ENCODE data around the gene CLEC4M.
"Not testable (repeated sequence)": the region's sequence is repeated elsewhere in the genome, so short reads cannot be mapped to it uniquely, and the experiment has no call there.

The CLEC4M gene

DNA sequence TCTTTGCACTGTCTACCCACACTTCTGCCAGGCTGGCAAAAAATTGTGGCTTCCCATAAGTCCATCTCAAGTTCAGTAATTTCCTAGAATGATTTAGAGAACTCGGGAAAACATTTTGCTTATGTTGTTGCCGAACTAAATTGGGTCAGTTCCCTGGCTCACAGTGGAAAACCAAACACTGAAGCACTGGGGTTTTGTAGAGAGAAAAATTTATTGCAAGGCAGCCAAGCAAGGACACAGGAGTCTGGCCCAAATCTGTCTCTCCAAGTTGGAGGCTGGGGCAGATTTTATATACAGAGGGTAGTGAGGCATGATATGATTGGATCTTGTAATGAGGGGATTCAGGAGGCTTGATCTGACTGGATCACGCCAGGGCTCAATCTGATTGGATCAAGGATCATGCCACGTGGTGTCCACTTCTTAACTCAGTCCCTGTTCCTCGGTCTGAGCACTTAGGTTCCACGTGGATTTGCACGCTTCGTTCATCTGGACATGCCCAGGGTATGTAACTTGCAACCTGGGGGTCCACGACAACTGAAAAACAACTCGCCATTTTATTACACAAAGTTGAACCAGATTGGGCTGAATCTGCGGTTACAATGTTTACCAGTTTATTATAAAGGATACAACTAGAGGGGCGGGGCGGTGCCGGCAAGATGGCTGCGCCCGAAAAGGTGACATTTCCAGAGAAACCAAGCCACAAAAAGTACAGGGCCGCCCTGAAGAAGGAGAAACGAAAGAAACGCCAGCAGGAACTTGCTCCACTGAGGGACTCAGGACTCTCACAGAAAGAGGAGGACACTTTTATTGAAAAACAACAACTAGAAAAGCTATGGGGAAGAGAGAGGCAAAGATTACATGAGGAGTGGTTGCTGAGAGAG is 23.0 kb upstream of the CLEC4M start:
- DNase-seq (ENCODE audit: low read depth in 2 of 2, low spot score in 1 of 2) = no peak

DNA sequence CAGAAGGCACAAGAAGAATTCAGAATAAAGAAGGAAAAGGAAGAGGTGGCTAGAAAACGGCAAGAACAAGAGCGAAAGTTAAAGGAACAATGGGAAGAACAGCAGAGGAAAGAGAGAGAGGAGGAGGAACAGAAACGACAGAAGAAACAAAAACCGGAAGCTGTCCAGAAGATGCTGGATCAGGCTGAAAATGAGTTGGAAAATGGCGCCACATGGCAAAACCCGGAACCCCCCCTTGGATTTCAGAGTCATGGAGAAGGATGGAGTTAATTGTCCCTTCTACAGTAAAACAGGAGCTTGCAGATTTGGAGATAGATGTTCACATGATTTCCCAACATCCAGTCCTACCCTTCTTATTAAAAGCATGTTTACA is 22.4 kb upstream of the CLEC4M start:
- DNase-seq (ENCODE audit: low read depth in 2 of 2, low spot score in 1 of 2) = no peak

DNA sequence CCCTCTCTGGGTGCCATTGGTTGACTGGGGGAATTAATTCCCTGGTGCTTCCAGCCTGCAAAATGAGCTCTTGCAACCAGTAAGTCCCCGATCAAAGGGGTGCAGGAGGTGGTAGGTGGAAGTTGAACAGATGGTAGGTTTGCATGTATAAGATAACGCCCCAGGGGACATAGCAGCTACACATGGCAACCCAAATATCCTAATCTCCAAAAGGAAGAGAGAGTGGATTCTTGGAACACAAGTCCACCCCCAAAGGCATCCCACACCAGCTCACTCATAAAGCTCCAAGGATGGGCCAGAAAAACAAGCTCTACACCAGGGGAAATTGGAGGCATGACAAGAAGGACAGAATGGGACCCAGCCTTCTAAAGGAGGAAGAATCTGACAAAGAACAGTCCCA is 20.5 kb upstream of the CLEC4M start:
- no peak for DNase-seq (ENCODE audit: low read depth in 2 of 2, low spot score in 1 of 2)

DNA sequence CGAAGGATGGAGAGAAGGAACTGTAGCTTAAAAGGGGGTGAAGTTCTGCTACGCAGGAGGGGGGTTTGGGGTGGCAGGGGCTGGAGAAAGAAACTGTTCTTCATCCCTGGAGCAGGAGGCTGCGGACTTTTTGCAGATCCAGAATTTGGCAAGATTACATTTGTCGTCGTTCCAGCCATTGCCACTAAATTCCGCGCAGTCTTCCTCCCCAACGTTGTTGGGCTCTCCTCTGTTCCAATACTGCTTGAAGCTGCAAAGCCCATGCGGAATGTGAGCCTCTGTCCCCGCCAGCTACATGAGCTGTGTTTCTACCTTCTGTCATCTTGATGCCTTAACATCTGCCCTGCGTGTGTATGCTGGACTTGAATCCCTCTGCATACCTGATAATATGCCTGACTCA is 20.1 kb upstream of the CLEC4M start:
- no peak for DNase-seq (ENCODE audit: low read depth in 2 of 2, low spot score in 1 of 2)

DNA sequence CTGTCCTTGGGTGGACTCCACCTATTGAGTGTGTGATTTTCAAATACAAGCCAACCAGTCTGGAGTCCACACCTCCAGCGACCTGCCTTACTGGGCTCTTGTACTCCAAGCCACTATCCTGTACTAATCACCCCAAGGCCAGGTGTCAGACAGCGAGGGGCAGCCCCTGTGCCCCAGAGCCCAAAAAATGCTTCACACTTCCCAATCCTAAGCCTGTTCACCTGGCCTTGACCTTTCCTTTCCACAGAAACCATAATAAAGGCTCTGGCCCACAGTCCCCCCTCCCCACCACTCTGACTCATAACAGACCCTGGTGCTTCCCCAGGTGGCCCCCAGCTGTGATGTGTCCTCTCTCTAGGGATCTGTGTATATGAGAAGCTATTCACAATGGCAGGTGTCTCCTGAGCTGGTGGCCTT is 19.6 kb upstream of the CLEC4M start:
- DNase-seq (ENCODE audit: low read depth in 2 of 2, low spot score in 1 of 2) = no peak

DNA sequence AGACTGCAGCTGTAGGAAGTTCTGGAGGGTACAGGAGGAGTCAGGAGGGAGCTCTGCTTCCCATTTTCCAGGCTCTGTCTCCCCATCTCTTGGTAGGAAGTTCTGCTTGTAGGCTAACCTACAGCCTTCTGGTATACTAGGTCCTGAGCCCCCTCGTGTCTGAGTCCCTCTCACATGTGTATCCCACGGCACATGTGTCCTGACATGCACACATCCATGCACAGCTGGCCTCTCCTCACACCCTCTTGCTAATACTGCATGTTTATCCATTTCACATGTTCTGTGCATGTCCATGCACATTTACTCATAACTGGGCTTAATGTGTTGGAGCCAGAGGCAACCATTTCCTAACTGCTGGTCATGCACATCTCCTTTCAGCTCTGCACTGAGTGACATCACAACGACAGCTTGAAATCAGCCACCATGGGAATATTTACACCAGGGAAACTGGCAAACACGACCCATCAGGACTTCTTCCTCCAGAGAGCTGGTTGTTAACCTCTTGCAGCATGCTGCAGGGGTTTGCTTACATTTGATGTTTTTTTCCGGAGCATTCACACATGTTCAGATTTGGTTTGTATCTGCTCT is 18.8 kb upstream of the CLEC4M start:
- no peak for DNase-seq (ENCODE audit: low read depth in 2 of 2, low spot score in 1 of 2)

DNA sequence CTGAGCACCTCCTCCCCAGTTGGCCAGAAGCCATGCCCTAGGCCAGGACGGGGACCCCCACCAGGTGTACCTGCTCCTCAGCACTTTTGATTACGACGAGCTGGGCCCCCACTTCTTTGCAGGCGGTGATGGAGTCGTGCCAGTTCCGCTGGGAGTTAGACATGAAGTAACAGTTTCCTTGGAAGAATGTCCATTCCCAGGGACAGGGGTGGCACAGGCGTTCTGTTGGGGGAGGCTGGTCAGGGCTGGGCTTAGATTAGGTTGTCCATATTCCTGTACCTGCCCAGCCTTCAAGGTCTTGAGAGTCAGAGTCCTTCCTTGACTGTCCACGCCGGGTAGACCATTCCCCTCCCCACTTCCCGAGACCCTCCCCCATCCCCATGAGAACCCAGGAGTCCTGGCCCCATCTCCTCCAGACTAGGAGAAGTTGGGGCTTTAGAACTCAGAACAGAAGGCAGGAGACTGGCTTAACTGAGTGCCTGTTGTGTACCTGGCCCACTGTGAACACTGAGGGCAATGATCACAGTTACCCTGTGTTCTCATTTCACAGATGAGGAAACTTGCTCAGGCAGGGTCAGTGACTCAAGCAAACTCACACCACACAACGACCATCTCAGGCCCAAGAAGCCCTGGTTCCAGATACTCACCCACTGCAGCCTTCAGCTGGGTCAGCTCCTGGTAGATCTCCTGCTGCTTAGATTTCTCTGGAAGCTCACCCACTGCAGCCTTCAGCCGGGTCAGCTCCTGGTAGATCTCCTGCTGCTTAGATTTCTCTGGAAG is 18.0 kb upstream of the CLEC4M start:
- no peak for DNase-seq (ENCODE audit: low read depth in 2 of 2, low spot score in 1 of 2)

DNA sequence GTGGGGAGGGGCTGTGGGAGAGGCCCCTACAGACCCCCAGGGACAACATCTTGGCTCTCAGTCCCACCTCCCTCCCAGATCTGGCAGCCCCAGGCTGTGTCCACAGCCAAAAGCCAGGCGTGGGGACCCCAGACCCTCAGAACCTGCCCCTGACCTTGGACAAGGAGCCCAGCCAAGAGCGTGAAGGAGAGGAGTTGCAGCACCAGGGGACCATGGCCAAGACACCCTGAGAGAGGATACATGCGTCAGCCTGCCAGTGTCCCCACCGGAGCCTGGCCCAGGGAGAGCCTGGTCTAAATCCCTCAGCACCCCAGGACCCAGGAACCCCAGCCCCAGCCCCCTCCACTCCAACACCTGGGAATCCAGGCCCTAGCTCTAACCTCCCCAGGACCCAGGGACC is 16.7 kb upstream of the CLEC4M start:
- not testable (repeated sequence) for DNase-seq (ENCODE audit: low read depth in 2 of 2, low spot score in 1 of 2)

DNA sequence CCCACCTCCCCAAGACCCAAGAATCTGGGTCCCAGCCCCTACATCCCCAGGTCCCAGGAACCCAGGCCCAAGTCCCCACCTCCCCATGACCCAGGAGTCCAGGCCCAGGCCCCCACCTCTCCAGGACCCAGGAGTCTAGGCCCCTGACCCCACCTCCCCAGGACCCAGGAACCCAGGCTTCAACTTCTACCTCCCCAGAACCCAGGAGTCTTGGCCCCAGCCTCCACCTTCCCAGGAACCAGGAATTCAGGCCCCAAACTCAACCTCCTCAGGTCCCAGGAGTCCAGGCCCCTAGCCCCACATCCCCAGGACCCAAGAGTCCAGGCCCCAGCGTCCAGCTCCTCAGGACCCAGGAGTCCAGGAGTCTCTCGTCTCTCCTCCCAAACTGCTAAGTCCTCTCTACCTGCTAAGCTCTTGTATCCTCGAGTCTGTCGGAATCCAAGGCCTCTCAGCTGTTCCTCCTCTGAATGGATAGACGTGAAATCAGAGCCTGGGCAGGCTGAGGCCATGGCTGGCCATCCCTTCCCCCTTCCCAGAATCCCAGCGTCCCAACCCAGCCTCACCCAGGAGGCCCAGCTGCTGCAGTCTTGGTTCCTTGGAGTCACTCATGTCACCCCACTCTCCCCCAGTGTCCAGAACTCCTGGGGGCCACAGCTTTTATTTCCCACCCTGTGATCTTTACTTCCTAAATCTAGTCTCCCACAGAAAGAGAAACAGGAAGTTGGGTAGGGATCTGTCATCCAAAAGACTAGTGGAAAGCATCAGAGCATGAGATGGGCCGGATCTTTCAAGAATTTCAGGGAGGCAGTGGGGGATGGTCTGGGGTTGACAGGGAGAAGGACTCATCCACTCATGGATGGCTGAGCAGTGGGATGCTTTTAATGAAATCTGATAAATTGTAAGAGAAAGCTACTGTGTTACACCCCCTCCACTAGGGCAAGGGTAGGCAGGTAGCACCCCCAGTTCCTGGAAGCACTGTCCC is 15.8 kb upstream of the CLEC4M start, which contains the start of gene CD209:
CD209 (minus strand) TSS at position 632 of the 982 bp plus-strand sequence; CDS start at position 609, 23 bp downstream.
- no peak for DNase-seq (ENCODE audit: low read depth in 2 of 2, low spot score in 1 of 2)

DNA sequence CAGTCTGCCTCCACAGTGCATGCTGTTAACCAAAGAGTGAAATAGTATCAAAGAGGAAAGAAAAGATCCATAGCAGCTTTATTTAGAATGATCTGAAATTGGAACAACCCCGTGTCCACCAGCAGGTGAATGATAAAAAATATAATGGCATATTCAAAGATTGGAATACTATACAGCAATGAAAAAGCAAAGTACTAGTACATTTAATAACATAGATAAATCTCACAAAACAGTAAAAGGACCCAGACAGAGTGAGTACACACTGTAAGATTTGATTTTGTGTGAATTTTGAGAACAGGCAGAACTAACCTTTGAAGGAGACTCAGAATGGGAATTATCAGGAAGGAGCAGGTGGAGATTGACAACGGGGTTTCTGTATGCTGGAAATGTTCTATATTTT is 14.9 kb upstream of the CLEC4M start:
- DNase-seq (ENCODE audit: low read depth in 2 of 2, low spot score in 1 of 2) = no peak

DNA sequence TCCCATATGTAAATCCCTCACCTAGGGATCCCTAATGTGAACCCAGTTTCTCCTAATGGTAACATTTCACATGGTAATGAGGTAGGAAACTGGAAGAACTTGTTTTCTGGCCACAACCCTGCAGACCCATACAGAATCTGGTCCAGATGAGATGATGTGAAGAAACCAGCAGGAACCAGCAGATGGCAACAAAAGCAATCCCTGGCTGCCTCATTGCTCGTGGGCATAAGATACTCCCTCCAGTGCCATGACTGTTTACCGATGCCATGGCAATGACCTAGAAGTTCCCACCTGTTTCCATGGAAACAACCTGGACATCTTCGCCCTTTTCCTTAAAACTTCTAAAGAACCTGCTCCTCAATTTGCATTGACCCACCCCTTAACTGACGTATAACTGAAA is 14.3 kb upstream of the CLEC4M start:
- no peak for DNase-seq (ENCODE audit: low read depth in 2 of 2, low spot score in 1 of 2)

DNA sequence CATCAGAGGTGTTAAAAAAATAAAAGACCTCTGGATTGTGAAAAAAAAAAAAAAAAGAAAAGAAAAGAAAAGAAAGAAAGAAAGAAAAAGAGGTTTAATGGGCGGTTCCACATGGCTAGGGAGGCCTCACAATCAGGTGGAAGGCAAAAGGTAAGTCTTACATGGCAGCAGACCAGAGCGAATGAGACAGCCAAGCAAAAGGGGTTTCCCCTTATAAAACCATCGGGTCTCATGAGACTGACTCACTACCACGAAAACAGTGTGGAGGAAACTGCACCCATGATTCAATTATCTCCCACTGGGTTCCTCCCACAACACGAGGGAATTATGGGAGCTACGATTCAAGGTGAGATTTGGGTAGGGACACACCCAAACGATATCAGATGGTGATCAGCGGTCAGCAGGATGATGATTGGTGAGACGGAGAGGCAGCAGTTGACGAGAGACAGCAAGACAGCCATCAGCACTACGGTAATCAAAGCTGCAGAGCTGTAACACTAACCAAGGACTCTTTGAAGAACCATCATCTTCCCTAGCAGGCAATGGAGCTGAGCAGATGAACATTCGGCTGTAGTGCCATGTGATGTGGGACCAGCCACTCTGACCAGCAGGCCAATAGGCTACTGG is 11.8 kb upstream of the CLEC4M start:
- DNase-seq (ENCODE audit: low read depth in 2 of 2, low spot score in 1 of 2) = peak in 1 of 2 donors; percentile 7

DNA sequence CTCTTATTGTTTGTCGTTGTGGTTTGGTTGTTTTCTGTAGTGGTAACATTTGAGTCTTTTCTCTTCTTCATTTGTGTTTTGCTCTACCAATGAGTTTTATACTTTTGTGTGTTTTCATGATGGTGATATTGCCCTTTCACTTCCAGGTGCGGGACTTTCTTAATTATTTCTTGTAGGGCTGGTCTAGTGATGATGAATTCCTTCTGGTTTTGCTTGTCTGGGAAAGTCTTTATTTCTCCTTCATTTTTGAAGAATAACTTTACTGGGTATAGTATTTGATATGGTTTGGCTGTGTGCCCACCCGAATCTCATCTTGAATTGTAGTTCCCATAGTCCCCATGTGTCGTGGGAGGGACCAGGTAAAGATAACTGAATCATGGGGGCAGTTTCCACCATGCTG is 6.8 kb upstream of the CLEC4M start:
- no peak for DNase-seq (ENCODE audit: low read depth in 2 of 2, low spot score in 1 of 2)

DNA sequence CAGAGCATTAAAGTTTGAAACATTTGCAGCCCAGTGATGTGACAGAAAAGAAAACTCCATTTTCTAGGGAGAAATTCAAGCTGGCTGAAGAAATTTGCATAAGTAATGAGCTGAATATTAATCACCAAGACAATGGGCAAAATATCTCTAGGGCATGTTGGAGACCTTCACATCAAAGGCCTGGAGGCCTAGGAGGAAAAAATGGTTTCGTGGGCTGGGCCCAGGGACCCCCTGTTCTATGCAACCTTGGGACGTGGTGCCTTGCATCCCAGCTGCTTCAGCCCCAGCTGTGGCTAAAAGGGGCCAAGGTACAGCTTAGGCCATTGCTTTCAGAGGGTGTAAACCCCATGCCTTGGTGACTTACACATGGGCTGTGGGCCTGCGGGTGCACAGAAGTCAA is 5.7 kb upstream of the CLEC4M start:
- no peak for DNase-seq (ENCODE audit: low read depth in 2 of 2, low spot score in 1 of 2)

DNA sequence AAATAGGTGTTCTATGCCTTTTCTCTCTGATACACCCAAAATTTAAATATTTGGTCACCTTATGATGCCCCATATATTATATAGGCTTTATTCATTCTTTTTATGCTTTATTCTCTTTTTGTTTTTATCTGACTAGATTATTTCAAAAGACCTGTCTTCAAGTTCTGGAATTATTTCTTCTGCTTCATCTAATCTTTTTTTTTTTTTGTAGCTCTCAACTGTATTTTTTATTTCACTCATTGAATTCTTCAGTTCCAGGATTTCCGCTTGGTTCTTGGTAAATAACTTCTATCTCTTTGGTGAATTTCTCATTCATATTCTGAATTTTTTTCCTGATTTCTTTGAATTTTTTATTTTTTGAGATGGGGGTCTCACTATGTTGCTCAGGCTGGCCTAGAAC is 3.9 kb upstream of the CLEC4M start:
- no peak for DNase-seq (ENCODE audit: low read depth in 2 of 2, low spot score in 1 of 2)

DNA sequence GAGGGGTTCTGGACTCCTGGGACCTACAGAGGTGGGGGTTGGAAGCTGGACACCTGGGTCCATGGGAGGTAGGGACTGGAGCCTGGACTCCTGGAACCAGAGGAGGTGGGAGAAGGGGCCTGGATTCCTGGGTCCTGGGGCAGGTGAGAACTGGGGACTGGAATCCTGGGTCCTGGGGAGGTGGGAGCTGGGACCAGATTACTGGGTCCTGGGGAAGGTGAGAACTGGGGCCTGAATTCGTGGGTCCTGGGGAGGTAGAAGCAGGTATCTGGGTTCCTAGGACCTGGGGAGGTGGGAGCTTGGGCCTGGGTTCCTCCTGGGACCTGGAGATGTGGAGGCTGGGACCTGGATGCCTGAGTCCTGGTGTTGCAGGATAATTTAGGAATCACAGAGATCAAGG is 653 bp downstream of the CLEC4M start:
- DNase-seq (ENCODE audit: low read depth in 2 of 2, low spot score in 1 of 2) = no peak

DNA sequence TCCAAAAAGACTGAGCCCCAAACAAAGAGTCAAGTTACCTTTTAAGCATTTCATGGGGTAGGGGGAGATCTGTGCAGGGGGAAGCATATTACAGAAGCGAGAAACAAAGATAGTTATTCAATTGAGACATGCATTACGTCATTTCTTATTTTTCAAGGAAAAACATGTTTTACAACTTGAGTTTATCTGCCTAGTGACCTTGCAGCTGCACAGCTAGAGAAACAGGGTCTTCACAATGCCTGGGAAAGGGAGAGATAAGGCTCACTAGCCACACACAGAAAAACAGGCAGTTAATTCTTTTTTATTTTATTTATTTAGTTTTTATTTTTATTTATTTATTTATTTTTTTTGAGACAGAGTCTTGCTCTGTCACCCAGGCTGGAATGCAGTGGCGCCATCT is 1.1 kb downstream of the CLEC4M start:
- DNase-seq (ENCODE audit: low read depth in 2 of 2, low spot score in 1 of 2) = not testable (repeated sequence)

DNA sequence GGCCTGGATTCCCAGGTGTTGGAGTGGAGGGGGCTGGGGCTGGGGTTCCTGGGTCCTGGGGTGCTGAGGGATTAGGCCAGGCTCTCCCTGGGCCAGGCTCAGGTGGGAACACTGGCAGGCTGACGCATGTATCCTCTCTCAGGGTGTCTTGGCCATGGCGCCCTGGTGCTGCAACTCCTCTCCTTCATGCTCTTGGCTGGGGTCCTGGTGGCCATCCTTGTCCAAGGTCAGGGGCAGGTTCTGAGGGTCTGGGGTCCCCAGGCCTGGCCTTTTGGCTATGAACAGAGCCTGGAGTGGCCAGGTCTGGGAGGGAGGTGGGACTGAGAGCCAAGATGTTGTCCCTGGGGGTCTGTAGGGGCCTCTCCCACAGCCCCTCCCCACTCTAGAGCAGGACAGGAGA is 2.0 kb downstream of the CLEC4M start:
- DNase-seq (ENCODE audit: low read depth in 2 of 2, low spot score in 1 of 2) = not testable (repeated sequence)

DNA sequence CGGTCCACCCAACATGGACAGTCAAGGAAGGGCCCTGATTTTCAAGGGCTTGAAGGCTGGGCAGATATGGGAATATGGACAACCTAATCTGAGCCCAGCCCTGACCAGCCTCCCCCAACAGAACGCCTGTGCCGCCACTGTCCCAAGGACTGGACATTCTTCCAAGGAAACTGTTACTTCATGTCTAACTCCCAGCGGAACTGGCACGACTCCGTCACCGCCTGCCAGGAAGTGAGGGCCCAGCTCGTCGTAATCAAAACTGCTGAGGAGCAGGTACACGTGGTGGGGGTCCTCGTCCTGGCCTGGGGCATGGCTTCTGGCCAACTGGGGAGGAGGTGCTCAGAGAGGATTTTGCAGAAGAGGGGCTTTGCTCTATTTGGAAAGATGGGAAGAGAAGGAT is 3.5 kb downstream of the CLEC4M start:
- no peak for DNase-seq (ENCODE audit: low read depth in 2 of 2, low spot score in 1 of 2)

DNA sequence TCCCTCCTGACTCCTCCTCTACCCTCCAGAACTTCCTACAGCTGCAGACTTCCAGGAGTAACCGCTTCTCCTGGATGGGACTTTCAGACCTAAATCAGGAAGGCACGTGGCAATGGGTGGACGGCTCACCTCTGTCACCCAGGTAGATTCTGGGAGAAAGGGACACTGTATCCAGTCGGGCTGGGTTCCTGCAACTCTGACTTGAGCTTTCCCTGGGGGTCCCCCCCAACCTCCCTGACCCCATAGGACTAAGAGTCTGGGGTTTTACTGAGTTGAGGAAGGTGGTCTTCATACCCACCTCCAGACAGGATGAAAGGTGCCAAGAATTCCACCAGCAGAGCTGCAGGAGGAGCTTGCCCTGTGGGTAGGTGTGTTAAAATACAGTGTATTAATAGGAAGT is 4.4 kb downstream of the CLEC4M start:
- no peak for DNase-seq (ENCODE audit: low read depth in 2 of 2, low spot score in 1 of 2)
